Spleen (tissue), 11 donors: Measurements from ENCODE around the gene NTSR1. TPM values are rescaled to one million over a fixed set of nuclear protein-coding genes. Genes with fewer than 3 reads are reported as not detected.

Experiments used
- DNase-seq: peaks from one replicate; pipeline ENCODE4 v3.0.0-alpha.2; 2020
- H3K27ac ChIP-seq, 8 donors: fragments of 200-600 bp; sonication (generic) in 7 of 8; 1 replicate in 4 of 8; 2 replicates in 4 of 8; pipeline versions ENCODE4 v1.5.0 to v1.8.0; 2016 to 2021; ENCODE audit warnings: inconsistent platforms in 4 of 8, mild to moderate bottlenecking in 4 of 8, moderate library complexity in 1 of 8
- H3K27me3 ChIP-seq, 7 donors: fragments of 200-600 bp; sonication (generic) in 6 of 7; replicated peaks in 1 of 7; 1 replicate in 4 of 7; 2 replicates in 3 of 7; pipeline versions ENCODE4 v1.5.0 to v1.8.0; 2016 to 2021; ENCODE audit warnings: inconsistent platforms in 3 of 7, mild to moderate bottlenecking in 1 of 7
- H3K36me3 ChIP-seq, 6 donors: fragments of 200-600 bp; sonication (generic) in 5 of 6; 1 replicate in 4 of 6; 2 replicates in 2 of 6; pipeline versions ENCODE4 v1.5.0 to v1.8.0; 2016 to 2021; ENCODE audit warnings: inconsistent platforms in 2 of 6
- H3K4me1 ChIP-seq, 6 donors: fragments of 200-600 bp; sonication (generic) in 5 of 6; 1 replicate in 3 of 6; 2 replicates in 3 of 6; pipeline versions ENCODE4 v1.5.0 to v1.8.0; 2016 to 2021; ENCODE audit warnings: inconsistent platforms in 3 of 6
- H3K4me3 ChIP-seq, 8 donors: fragments of 200-600 bp; sonication (generic) in 7 of 8; 1 replicate in 4 of 8; 2 replicates in 4 of 8; pipeline versions ENCODE4 v1.5.0 to v1.8.0; 2016 to 2021; ENCODE audit warnings: inconsistent platforms in 4 of 8, mild to moderate bottlenecking in 4 of 8, moderate library complexity in 2 of 8
- H3K9me3 ChIP-seq, 8 donors: fragments of 200-600 bp; sonication (generic) in 7 of 8; 1 replicate in 4 of 8; 2 replicates in 4 of 8; pipeline versions ENCODE4 v1.5.0 to v1.8.0; 2016 to 2021; ENCODE audit warnings: inconsistent platforms in 4 of 8
- POLR2A ChIP-seq, 3 donors: fragments of 450-650 bp; IDR thresholded peaks; one replicate each; pipeline ENCODE4 v1.5.1; 2017; ENCODE audit warnings: antibody characterized with exemption in 3 of 3, mild to moderate bottlenecking in 1 of 3
- POLR2AphosphoS5 ChIP-seq, 3 donors: sonication (generic); formaldehyde crosslinking; IDR thresholded peaks; one replicate each; pipeline ENCODE4 v1.5.1; 2017; ENCODE audit warnings: antibody characterized with exemption in 3 of 3
- WGBS, 5 donors: extraction: QIAGEN DNeasy Blood & Tissue Kit in 3 of 5; methylation state at CpG; one replicate each; pipeline versions ENCODE4 v1.1.5 to v1.1.7; 2013 to 2018; 5-methylcytosine and 5-hydroxymethylcytosine counted together
- intact Hi-C: fragments of 100-400 bp; cut with DNase I; formaldehyde crosslinking; loops from one replicate; pipeline ENCODE4 v1.15.0; 2023; ENCODE audit warnings: low total_unique reads
- polyA plus RNA-seq, 3 donors: library from polyadenylated mRNA; stranded (reverse); fragments of 200-250 nt; gene quantifications; one replicate each; pipeline ENCODE4 v1.2.1, GENCODE V29; 2013
- total RNA-seq, 7 donors: library from RNA; depleted of rRNA in 3 of 7; stranded (reverse); fragments of >200 nt in 3 of 7; fragmentation: NEBNext Ultra II Directional in 4 of 7; extraction: Animal tissue kit (Norgen Biotek cat#: 25700) in 4 of 7; gene quantifications; one replicate each; pipeline versions ENCODE4 v1.1.0 to v1.2.1, GENCODE V29; 2016 to 2021
- TF ChIP-seq, protein P1 (sequence below), 11 experiments: fragments of 200-600 bp in 7 of 11; fragments of 450-650 bp in 4 of 11; sonication (generic) in 4 of 11; IDR thresholded peaks in 8 of 11; conservative IDR thresholded peaks in 3 of 11; 1 replicate in 7 of 11; 2 replicates in 4 of 11; pipeline versions ENCODE4 v1.4.0 to v1.8.0; 2016 to 2021; ENCODE audit warnings: antibody characterized with exemption in 11 of 11, inconsistent platforms in 4 of 11, mild to moderate bottlenecking in 1 of 11
- donor health status: healthy with polysubstance abuse.
- donor health status: DM: no; HTN: no; CAD: no; lungs with moderate emphysema.
- donor health status: DM: no; HTN: no; CAD: no.
- donor health status: Bipolar disorder and iron deficiency.
- donor health status: healthy.
- donor health status: DM: no; HTN: no; CAD: no.
- donor health status: DM: yes; HTN: yes; CAD: no.

The NTSR1 gene
- total and polyA plus RNA-seq, 10 donors, result 0.14 to 5.7 (median 0.71) TPM

DNA sequence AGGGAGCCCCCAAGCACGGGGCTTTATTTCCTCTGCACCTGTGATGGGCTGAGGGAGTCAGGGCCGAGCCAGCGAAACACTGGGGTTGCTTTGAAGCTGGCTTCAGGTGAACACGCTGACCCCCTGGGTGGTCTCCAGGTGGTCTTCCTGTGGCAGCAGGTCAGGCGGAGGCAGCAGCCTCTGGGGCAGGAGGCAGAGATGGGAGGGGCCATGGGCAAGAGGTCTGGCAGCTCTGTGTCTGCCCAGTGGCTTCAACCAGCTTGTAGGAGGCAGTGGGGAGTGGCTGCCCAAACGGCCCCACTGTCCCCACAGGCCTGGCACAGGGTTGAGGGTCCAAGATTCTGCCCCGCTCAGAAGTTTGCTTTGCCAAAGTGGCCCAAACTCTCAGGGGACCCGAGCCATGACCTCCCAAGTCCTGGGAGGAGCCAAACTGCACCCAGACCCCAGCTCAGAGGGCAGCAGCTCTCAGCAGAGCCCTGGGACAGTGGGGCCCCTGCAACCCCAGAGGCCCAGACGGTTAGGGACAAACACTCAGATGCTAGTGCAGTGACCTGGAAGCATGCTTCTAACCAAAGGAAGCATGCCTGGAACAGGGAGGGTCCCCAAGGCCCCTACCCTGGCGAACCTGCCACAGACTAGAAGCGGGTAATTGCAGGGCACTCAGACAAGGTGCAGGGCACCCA is 15.3 kb downstream of the NTSR1 start:
- no peaks in the 10 kb centered on the region for H3K36me3 ChIP-seq
- WGBS, 5 donors, result 48 to 81% (median 62%) methylated on average over 8 to 11 of the region's 11 CpGs
- peaks cover 0 to 33% (median 29%) of the 10 kb centered on the region in 8 donors for H3K9me3 ChIP-seq
- peak; percentile 54 for DNase-seq
- peaks cover 0 to 24% (median 0%) of the 10 kb centered on the region in 6 donors for H3K4me1 ChIP-seq
- intact Hi-C loops, result no loop called here
- H3K4me3 ChIP-seq, result no peak overlapping the region
- peaks cover 0 to 67% (median 16%) of the 10 kb centered on the region in 7 donors for H3K27me3 ChIP-seq
- no peak overlapping the region for H3K27ac ChIP-seq
- TF ChIP-seq POLR2A (IDR thresholded peaks at IDR 0.05) (no peak), POLR2AphosphoS5 (IDR thresholded peaks at IDR 0.05) (no peak)
- TF ChIP-seq, protein P1, sequence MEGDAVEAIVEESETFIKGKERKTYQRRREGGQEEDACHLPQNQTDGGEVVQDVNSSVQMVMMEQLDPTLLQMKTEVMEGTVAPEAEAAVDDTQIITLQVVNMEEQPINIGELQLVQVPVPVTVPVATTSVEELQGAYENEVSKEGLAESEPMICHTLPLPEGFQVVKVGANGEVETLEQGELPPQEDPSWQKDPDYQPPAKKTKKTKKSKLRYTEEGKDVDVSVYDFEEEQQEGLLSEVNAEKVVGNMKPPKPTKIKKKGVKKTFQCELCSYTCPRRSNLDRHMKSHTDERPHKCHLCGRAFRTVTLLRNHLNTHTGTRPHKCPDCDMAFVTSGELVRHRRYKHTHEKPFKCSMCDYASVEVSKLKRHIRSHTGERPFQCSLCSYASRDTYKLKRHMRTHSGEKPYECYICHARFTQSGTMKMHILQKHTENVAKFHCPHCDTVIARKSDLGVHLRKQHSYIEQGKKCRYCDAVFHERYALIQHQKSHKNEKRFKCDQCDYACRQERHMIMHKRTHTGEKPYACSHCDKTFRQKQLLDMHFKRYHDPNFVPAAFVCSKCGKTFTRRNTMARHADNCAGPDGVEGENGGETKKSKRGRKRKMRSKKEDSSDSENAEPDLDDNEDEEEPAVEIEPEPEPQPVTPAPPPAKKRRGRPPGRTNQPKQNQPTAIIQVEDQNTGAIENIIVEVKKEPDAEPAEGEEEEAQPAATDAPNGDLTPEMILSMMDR (IDR thresholded peaks at IDR 0.05 in 8 of 11, conservative IDR thresholded peaks at IDR 0.05 in 3 of 11), result no peak

DNA sequence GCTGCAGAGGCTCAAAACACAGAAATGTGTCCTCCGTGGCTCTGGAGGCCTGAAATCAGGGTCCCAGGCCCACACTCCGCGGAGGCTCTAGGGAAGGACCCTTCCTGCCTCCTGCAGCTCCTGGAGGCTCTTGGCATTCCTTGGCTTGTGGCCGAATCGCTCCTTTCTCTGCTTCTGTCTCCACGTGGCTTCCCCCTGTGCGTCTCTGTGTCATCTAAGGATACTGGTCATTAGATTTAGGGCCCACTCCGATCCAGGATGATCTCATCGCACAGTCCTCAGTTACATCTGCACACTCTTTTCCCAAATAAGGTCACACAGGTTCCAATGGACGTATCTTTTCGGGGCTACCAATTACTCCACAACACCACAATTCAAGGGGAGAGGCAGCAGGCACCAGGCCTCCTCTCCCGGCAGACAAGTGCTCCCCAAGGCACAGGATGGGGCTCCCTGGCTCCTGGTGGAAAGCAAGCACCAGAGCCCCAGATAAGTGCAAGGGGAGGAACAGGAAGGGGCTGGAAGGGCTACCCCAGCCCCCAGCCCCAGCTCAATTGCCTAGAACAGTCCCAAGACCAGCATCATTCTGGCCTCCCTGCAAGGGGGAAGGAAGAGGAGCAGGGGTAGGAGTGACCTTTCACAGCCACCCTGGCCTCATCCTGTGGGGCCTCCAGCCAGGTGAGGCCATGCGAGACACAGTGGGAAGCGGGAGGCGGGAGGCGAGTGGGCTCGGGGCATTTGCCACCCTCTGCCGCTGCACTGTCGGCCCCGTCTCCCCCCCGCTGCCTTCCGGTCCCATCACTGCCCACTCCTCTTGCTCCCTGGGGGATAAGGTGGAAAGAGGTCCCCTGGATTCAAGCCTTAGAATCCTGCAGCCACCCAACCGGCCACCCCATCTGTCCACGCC is 16.3 kb downstream of the NTSR1 start:
- Histone ChIP-seq H3K4me1 (peaks cover 0 to 28% (median 0%) of the 10 kb centered on the region in 6 donors), H3K4me3 (no peak overlapping the region), H3K36me3 (no peaks in the 10 kb centered on the region), H3K27ac (no peak overlapping the region), H3K9me3 (peaks cover 0 to 25% (median 23%) of the 10 kb centered on the region in 8 donors), H3K27me3 (peaks cover 0 to 72% (median 16%) of the 10 kb centered on the region in 7 donors)
- 79 to 87% (median 85%) methylated on average over 22 to 24 of the region's 24 CpGs for WGBS, 5 donors
- TF ChIP-seq POLR2A (IDR thresholded peaks at IDR 0.05) (no peak), POLR2AphosphoS5 (IDR thresholded peaks at IDR 0.05) (no peak)
- TF ChIP-seq, protein P1 (IDR thresholded peaks at IDR 0.05 in 8 of 11, conservative IDR thresholded peaks at IDR 0.05 in 3 of 11), result no peak
- intact Hi-C loops, result no loop called here
- no peak for DNase-seq

DNA sequence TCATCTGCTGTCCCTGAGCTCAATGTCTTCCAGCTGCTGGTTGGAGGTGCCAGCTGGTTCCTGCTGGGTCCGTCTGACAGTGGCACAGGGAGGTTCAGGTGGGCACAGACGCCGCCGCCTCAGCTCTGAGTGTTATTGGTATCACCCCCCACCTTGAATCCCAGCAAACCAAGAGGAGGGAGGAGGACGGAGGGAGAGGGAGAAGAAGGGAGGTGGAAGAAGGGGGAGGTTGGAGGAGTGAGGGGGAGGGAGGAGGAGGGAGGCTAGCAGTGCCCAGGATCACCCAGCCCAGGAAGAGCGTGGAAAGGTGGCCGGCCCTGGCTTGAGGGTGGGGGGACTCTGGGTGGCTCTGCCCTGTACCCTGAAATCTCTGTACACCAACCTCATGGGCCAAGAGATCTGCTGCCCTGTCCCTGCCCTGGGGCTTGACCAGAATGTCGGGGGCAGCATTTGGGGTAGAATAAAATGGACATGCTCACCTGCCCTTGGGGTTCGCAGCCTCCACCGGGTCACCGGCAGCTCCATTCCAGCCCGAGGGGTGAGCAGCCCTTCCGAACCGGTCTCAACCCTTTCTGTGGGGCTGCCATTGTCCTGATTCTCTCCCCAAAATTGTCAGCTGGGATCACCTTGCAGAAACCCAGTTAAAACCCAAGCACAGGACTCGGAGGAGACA is 17.1 kb downstream of the NTSR1 start:
- Histone ChIP-seq H3K4me1 (peaks cover 0 to 28% (median 0%) of the 10 kb centered on the region in 6 donors), H3K9me3 (peaks cover 0 to 17% (median 16%) of the 10 kb centered on the region in 8 donors), H3K27ac (no peak overlapping the region), H3K36me3 (no peaks in the 10 kb centered on the region), H3K27me3 (peaks cover 0 to 72% (median 16%) of the 10 kb centered on the region in 7 donors), H3K4me3 (no peak overlapping the region)
- intact Hi-C loops, result no loop called here
- TF ChIP-seq POLR2A (IDR thresholded peaks at IDR 0.05) (no peak), POLR2AphosphoS5 (IDR thresholded peaks at IDR 0.05) (no peak)
- TF ChIP-seq, protein P1 (IDR thresholded peaks at IDR 0.05 in 8 of 11, conservative IDR thresholded peaks at IDR 0.05 in 3 of 11), result no peak
- no peak for DNase-seq
- WGBS, 5 donors, result 79 to 88% (median 87%) methylated on average over 12 to 15 of the region's 15 CpGs
